H1 (cell line): Measurements from ENCODE around the gene DSTYK. TPM values are rescaled to one million over a fixed set of nuclear protein-coding genes. Genes with fewer than 3 reads are reported as not detected.

Experiments used
- ATF2 ChIP-seq: IDR thresholded peaks from 2 replicates; pipeline ENCODE4 v1.6.1; 2012; ENCODE audit warnings: low read length, inconsistent platforms
- CEBPB ChIP-seq: IDR thresholded peaks from 2 replicates; pipeline ENCODE4 v1.6.1; 2012; ENCODE audit warnings: low read depth, low read length
- EGR1 ChIP-seq: IDR thresholded peaks from 2 replicates; pipeline ENCODE4 v1.6.1; 2011; ENCODE audit warnings: low read depth, low read length, borderline replicate concordance
- HDAC6 ChIP-seq: IDR thresholded peaks from one replicate; pipeline ENCODE4 v1.7.1; 2012; ENCODE audit warnings: low read depth, mild to moderate bottlenecking, inconsistent platforms, low read length, moderate library complexity
- KDM1A ChIP-seq: fragments of 200-600, 300-600 bp; sonication (generic); IDR thresholded peaks from 2 replicates; pipeline ENCODE4 v1.7.1; 2016; ENCODE audit warnings: mild to moderate bottlenecking, low read length, borderline replicate concordance
- NRF1 ChIP-seq: IDR thresholded peaks from 2 replicates; pipeline ENCODE4 v1.6.1; 2011; ENCODE audit warnings: mild to moderate bottlenecking, low read depth, low read length, improper control_type of control experiment
- POLR2AphosphoS5 ChIP-seq: IDR thresholded peaks from 2 replicates; pipeline ENCODE4 v1.6.1; 2011; ENCODE audit warnings: low read depth, low read length
- RBBP5 ChIP-seq: IDR thresholded peaks from 2 replicates; pipeline ENCODE4 v1.7.1; 2012; ENCODE audit warnings: low read depth, mild to moderate bottlenecking, inconsistent platforms, low read length, moderate library complexity, borderline replicate concordance
- RNF2 ChIP-seq: fragments of 200-900, 300-1000 bp; sonication (generic); IDR thresholded peaks from 2 replicates; pipeline ENCODE4 v1.7.1; 2016; ENCODE audit warnings: borderline replicate concordance, low read depth, mild to moderate bottlenecking, antibody characterized with exemption, low read length; ENCODE audit not compliant: poor library complexity, severe bottlenecking; ENCODE audit errors: missing control alignments
- SIN3A ChIP-seq, 2 experiments: IDR thresholded peaks in 1 of 2; conservative IDR thresholded peaks in 1 of 2; 2 replicates each; pipeline ENCODE4 v1.6.1; 2011 to 2012; ENCODE audit warnings: low read length in 2 of 2, improper control_type of control experiment in 1 of 2, low read depth in 1 of 2, mild to moderate bottlenecking in 1 of 2
- SIX5 ChIP-seq: IDR thresholded peaks from 2 replicates; pipeline ENCODE4 v1.6.1; 2011; ENCODE audit warnings: mild to moderate bottlenecking, low read depth, low read length
- SUZ12 ChIP-seq: fragments of 200-600 bp; sonication (generic); IDR thresholded peaks from 2 replicates; pipeline ENCODE4 v1.6.1; 2012; ENCODE audit warnings: mild to moderate bottlenecking, inconsistent platforms, low read length, moderate library complexity, mixed read lengths
- TCF12 ChIP-seq: IDR thresholded peaks from 2 replicates; pipeline ENCODE4 v1.6.1; 2011; ENCODE audit warnings: low read depth, mild to moderate bottlenecking, low read length
- TEAD4 ChIP-seq: IDR thresholded peaks from 2 replicates; pipeline ENCODE4 v1.6.1; 2012; ENCODE audit warnings: low read depth, low read length, inconsistent platforms, mixed read lengths
- USF2 ChIP-seq: IDR thresholded peaks from 2 replicates; pipeline ENCODE4 v1.6.1; 2011; ENCODE audit warnings: low read length, improper control_type of control experiment
- polyA plus RNA-seq, 7 experiments: library from polyadenylated mRNA; depleted of rRNA in 3 of 7; stranded (reverse) in 5 of 7; unstranded in 2 of 7; fragments of >200 nt in 5 of 7; fragments of 200-250 nt in 2 of 7; gene quantifications; 1 replicate in 5 of 7; 2 replicates in 1 of 7; 4 replicates in 1 of 7; pipeline versions ENCODE4 v1.2.1 to v1.2.3, GENCODE V29; 2011 to 2013; ENCODE audit warnings: missing spikeins in 2 of 7, mixed read lengths in 2 of 7
- total RNA-seq: library from RNA; stranded (reverse); fragmentation: NEBNext Ultra II Directional; extraction: Animal tissue kit (Norgen Biotek cat#: 25700); gene quantifications from 2 replicates; pipeline ENCODE4 v1.2.1, GENCODE V29; 2021

Gene DSTYK
- total and polyA plus RNA-seq, 2 of the 8 experiments (the other 6 are each of a cell fraction or from before 2014, with no cell fraction given): 2.7 to 8.5 TPM

- TF ChIP-seq TEAD4: 0 out of 2 replicates have a peak, but pooled peaks have one; percentile 10
- peak; percentile 76 for TF ChIP-seq POLR2AphosphoS5
- TF ChIP-seq SIN3A (conservative IDR thresholded peaks at IDR 0.05 in 1 of 2, IDR thresholded peaks at IDR 0.05 in 1 of 2; ENCODE audit: low read depth in 1 of 2, low read length in 2 of 2): peak; percentile 68 to 86; a peak in 2 of 4 replicates
- TF ChIP-seq SIX5: peak; percentile 97
- TF ChIP-seq RNF2: no peak
- TF ChIP-seq TCF12: peak; percentile 87; the same call in 1 of the 2 replicates
- no peak for TF ChIP-seq NRF1
- peak; percentile 48; the same call in 1 of the 2 replicates for TF ChIP-seq KDM1A
- peak; percentile 91 for TF ChIP-seq ATF2
- TF ChIP-seq USF2: 0 out of 2 replicates have a peak, but pooled peaks have one; percentile 10
- no peak for TF ChIP-seq SUZ12
- TF ChIP-seq RBBP5: peak; percentile 79; the same call in 1 of the 2 replicates
- no peak for TF ChIP-seq CEBPB
- peak; percentile 97 for TF ChIP-seq EGR1
- TF ChIP-seq HDAC6: no peak
Measured at GRCh38 chr1:205211169-205211838, at the start of gene DSTYK (continued).
